Activated naive CD4-positive, alpha-beta T cell treated with anti-CD3 and anti-CD28 coated beads for 36 hours (primary cell): ENCODE results near the gene CAPN14. TPM values are rescaled to one million over a fixed set of nuclear protein-coding genes. Genes with fewer than 3 reads are reported as not detected.

ENCODE experiments used
- CTCF ChIA-PET: fragments of 350-600 bp; sonication (Branson Sonifier 250); formaldehyde crosslinking; loops from one replicate; lab custom pipeline; 2021; ENCODE audit warnings: antibody characterized with exemption; lab: Charles Lee
- DNase-seq: peaks from one replicate; pipeline ENCODE4 v3.0.0-alpha.2; 2020
- H3K27ac Mint-ChIP-seq: one replicate; pipeline ENCODE4 v1.8.0; 2021; ENCODE audit warnings: mild to moderate bottlenecking, mixed read lengths
- H3K27me3 Mint-ChIP-seq: one replicate; pipeline ENCODE4 v1.8.0; 2021; ENCODE audit warnings: low read depth, mixed read lengths
- H3K36me3 Mint-ChIP-seq: one replicate; pipeline ENCODE4 v1.8.0; 2021; ENCODE audit warnings: low read depth, mixed read lengths
- H3K4me1 Mint-ChIP-seq: one replicate; pipeline ENCODE4 v1.8.0; 2021; ENCODE audit warnings: low read depth, mixed read lengths
- H3K4me3 Mint-ChIP-seq: one replicate; pipeline ENCODE4 v1.8.0; 2021; ENCODE audit warnings: mild to moderate bottlenecking, moderate library complexity, mixed read lengths
- H3K9me3 Mint-ChIP-seq: one replicate; pipeline ENCODE4 v1.8.0; 2021; ENCODE audit warnings: mixed read lengths
- intact Hi-C: fragments of 100-400 bp; cut with micrococcal nuclease; formaldehyde crosslinking; loops from one replicate; pipeline ENCODE4 v1.15.1; 2023
- total RNA-seq, 2 experiments: library from RNA; stranded (reverse); gene quantifications; one replicate each; pipeline ENCODE4 v1.2.3, GENCODE V29; 2021

The CAPN14 gene
- total RNA-seq, 2 experiments from 2014 or later = 1.1 TPM

DNA sequence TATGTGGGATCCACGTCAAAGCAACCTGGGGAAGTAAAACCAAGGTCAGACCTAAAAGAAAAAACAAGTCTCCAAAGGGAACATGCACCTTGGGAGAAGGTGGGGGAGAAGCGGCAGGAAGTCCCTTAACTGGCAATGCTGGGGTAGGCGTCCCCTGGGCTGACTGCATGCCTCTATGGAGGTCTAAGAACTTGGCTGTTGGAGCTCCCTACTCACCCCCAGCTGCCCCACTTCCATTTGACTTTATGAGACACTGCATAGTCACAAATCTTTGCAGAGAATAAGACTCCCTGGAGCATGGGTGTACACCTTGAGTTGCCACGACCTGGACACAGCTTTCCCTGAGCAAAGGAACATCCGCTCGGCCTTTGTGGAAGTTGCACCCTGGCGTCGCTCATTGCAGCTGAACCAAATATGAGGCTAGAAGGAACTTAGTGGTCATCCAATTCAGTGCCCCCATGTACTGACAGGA lies 2.8 kb downstream of the CAPN14 start:
- Mint-ChIP-seq H3K9me3 (no peaks in the 10 kb centered on the region), H3K27me3 (peaks cover under 1% of the 10 kb centered on the region), H3K4me3 (no peak overlapping the region), H3K4me1 (peaks cover 15% of the 10 kb centered on the region), H3K36me3 (no peaks in the 10 kb centered on the region), H3K27ac (no peak overlapping the region)
- no peak for DNase-seq
- CTCF ChIA-PET = no interaction called here
- intact Hi-C loops = no loop called here

DNA sequence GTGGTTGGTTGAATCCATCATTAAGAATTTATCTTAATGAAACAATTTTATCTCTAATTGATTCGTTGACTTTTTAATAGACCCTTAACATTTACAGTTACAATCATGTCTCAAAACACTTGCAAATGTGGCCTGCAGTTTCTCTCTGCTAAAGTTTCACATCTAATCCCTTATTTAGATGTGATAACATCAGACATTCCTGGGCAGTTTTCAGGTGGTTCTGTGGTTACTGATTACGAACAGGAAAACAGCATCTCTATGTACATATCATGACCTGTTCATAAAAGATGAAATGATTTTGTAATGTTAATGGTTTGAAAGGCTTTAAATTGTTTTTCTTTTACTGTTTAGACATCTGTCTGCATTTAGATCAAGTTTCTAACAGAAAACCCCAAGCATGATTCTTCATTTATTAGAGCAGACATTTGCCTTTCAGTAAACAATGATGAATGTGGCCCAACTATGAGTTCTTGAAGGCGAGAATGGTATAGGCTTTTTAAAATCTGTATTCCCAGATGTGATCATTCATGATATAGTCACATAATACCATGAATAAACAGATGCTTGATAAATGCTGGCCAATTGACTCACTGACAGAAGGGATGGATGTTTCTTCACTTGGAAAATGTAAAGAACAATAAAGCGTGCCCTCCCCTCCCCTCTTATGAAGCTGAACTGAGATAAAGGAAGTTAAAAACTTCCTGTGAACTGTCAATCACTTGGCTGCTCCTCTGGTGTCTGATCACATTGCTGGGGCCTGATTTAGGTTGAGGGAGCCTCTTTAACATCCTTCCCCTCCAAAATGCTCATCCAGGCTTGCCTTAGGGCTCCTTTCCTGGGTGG lies 3.5 kb downstream of the CAPN14 start:
- Mint-ChIP-seq H3K27me3 (no peaks in the 10 kb centered on the region), H3K9me3 (no peaks in the 10 kb centered on the region), H3K4me3 (no peak overlapping the region), H3K27ac (no peak overlapping the region), H3K4me1 (peaks cover 15% of the 10 kb centered on the region), H3K36me3 (no peaks in the 10 kb centered on the region)
- CTCF ChIA-PET = no interaction called here
- no peak for DNase-seq
- intact Hi-C loops = no loop called here

DNA sequence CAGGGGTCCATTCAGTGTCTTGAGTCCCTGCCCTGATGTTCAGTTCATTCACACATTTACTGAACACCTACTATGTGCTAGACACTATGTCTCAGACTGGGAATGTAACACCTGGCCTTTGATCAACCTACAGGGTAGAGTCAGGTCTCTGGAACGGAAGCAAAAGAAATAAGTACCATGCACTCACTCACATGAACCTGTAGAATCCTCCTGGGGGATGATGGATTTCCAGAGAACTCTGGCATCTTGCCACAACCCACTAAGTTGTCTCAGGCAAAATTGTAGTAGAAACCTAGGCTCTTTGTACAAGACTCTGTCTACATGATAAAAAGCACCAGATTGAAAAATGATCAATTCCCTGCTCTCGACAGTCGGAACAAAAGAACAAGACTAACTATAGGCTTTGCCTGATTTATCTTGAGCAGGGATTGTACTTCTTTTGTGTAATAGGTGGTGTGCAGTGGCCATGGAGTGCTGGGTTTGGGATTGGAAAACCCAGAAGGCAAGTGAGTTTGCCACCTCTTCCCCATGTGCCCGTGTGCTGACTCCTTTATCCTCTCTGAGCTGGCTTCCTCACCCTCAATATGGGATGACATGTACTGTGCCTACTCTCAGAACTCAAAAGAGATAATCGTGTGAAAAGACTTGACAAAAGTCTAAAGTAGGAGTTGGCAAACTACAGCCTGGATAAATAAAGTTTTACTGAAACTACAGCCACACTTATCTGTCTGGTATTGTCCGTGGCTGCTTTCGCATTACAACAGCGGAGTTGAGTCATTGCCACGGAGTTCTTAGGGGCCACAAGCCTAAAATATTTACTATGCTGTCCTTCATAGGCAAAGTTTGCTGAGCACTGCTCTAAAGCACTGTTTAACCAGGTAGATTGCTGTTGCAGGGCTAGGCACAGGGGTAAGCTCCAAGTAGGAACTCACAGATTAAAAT lies 4.4 kb downstream of the CAPN14 start:
- Mint-ChIP-seq H3K27ac (no peak overlapping the region), H3K9me3 (no peaks in the 10 kb centered on the region), H3K27me3 (no peaks in the 10 kb centered on the region), H3K4me1 (peaks cover 14% of the 10 kb centered on the region), H3K4me3 (no peak overlapping the region), H3K36me3 (no peaks in the 10 kb centered on the region)
- intact Hi-C loops = no loop called here
- no peak for DNase-seq
- CTCF ChIA-PET = no interaction called here

DNA sequence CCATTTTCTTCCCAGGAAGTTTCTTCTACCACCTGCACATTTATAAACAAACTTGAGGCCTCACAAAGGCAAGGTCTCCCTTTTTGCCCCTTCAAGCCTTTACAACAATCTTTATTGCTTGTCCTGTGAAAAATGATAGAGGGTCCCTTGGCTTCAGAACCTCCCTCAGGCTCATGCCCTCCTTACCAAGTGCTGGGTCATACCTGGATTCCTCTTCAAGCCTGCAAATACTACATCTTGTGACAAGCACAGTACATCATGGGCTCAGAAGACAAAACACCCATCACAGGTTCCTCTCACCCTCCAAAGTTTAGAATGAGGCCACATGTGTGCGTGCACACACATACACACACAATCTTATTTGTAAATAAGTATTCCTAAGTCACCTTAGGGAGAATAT lies 9.1 kb downstream of the CAPN14 start:
- H3K27me3 Mint-ChIP-seq = no peaks in the 10 kb centered on the region
- intact Hi-C loops = no loop called here
- H3K27ac Mint-ChIP-seq = no peak overlapping the region
- no peaks in the 10 kb centered on the region for H3K4me1 Mint-ChIP-seq
- CTCF ChIA-PET = no interaction called here
- H3K9me3 Mint-ChIP-seq = no peaks in the 10 kb centered on the region
- H3K36me3 Mint-ChIP-seq = no peaks in the 10 kb centered on the region
- H3K4me3 Mint-ChIP-seq = no peak overlapping the region
- no peak for DNase-seq

DNA sequence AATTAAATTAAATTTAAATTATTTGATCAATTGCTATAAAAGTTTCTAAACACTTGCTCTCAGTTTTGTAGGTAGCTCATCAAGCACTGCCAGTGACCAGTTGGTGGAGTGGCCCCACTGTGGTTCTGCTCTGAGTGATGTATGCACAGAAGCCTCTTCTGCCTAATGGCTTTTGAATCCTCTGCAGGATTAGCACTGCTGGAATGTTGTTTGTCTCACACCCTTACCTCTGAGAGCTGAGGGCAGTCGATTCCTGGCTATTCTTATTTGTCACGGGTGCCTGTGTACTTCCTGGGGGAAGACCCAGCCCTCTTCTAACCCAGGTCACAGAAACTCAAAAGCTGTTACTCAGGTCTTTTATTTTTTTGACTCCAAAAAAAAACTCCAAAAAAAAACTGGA lies 9.5 kb downstream of the CAPN14 start:
- H3K9me3 Mint-ChIP-seq = no peaks in the 10 kb centered on the region
- intact Hi-C loops = no loop called here
- no peak for DNase-seq
- H3K27me3 Mint-ChIP-seq = no peaks in the 10 kb centered on the region
- H3K36me3 Mint-ChIP-seq = no peaks in the 10 kb centered on the region
- no peak overlapping the region for H3K27ac Mint-ChIP-seq
- no peaks in the 10 kb centered on the region for H3K4me1 Mint-ChIP-seq
- H3K4me3 Mint-ChIP-seq = no peak overlapping the region
- CTCF ChIA-PET = no interaction called here

DNA sequence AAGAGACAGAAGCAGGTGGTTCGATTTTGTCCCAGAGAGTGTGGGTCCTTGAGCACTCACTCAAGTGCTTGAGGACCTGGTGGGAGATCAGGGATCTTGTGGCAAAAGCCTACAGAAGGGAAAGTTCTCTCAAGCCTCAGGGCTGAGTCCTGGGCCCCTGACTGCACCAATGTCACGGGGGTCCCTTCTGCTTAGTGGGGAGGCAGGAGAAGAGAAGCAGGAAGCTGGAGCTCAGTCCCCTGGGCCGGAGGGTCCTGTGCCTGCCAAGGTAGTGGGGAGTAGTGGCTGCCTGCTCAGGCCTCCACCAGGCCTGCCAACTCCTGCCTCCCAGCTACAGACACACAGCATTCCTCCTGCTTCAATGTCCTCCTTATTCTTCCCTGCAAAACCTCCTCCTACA lies 11.7 kb downstream of the CAPN14 start:
- H3K27ac Mint-ChIP-seq = no peak overlapping the region
- intact Hi-C loops = no loop called here
- H3K4me1 Mint-ChIP-seq = no peaks in the 10 kb centered on the region
- no peaks in the 10 kb centered on the region for H3K9me3 Mint-ChIP-seq
- CTCF ChIA-PET = no interaction called here
- no peaks in the 10 kb centered on the region for H3K36me3 Mint-ChIP-seq
- no peaks in the 10 kb centered on the region for H3K27me3 Mint-ChIP-seq
- DNase-seq = no peak
- no peak overlapping the region for H3K4me3 Mint-ChIP-seq

DNA sequence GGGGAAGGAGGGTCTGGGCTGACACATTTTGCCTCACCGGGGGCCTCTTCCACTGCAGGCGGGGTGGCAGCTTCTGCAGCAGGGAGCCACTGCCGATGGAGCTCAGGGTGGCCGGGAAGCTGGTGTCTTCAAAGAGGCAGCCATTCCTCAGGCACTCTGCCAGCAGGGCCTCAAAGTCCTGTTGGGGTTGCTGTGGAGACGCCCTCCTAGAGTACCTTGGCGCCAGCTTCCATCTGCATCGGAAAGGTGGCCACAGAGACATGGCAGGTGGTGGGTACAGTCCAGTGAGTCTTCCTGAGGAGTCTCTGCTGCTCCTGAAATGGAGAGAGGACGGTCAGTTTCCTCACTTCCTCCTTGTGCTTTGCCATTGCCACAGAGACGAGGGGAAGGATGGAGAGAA lies 12.1 kb downstream of the CAPN14 start:
- no peak overlapping the region for H3K27ac Mint-ChIP-seq
- no peaks in the 10 kb centered on the region for H3K27me3 Mint-ChIP-seq
- no peaks in the 10 kb centered on the region for H3K9me3 Mint-ChIP-seq
- no peak overlapping the region for H3K4me3 Mint-ChIP-seq
- CTCF ChIA-PET = no interaction called here
- no peaks in the 10 kb centered on the region for H3K36me3 Mint-ChIP-seq
- H3K4me1 Mint-ChIP-seq = no peaks in the 10 kb centered on the region
- intact Hi-C loops = no loop called here
- DNase-seq = no peak

DNA sequence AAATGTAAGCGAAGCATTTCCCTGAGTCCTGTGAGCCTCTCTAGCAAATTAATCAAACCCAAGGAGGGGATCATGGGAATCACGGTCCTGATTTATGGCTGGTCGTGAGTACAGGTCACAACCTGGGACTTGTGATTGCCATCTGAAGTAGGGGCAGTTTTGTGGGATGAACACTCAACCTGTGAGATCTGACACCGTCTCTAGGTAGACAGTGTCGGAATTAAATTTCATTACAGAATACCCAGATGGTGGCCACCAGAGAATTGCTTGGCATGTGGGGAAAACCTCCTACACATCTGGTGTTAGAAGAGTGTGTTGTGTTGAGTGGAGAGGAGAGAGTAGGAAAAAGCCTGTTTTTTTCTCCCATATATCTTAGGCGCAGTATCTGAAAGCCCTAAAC lies 12.5 kb downstream of the CAPN14 start:
- Mint-ChIP-seq H3K36me3 (no peaks in the 10 kb centered on the region), H3K27ac (no peak overlapping the region), H3K27me3 (no peaks in the 10 kb centered on the region), H3K4me1 (no peaks in the 10 kb centered on the region), H3K4me3 (no peak overlapping the region), H3K9me3 (no peaks in the 10 kb centered on the region)
- intact Hi-C loops = no loop called here
- CTCF ChIA-PET = no interaction called here
- DNase-seq = no peak

DNA sequence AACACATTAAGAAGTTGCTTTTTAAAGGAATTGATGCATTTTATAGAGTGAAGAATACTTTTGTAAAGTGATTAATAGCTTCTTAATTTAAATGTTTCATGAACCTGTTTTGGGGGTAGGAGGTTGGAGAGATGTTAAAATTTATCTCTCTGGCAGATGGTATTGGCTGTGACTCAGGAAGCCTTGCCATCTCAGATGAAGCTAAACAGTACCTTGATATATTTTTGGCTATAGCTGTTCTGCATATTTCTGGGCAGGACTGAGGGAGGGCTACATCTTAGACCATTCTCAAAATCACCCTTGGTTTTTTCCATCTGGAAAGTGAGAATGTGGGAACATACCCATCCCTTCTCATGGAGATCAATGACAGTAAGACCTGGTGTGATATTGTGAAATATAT lies 13.4 kb downstream of the CAPN14 start:
- intact Hi-C loops = no loop called here
- no peak overlapping the region for H3K27ac Mint-ChIP-seq
- no peaks in the 10 kb centered on the region for H3K36me3 Mint-ChIP-seq
- H3K4me1 Mint-ChIP-seq = no peaks in the 10 kb centered on the region
- no peaks in the 10 kb centered on the region for H3K9me3 Mint-ChIP-seq
- CTCF ChIA-PET = no interaction called here
- no peaks in the 10 kb centered on the region for H3K27me3 Mint-ChIP-seq
- H3K4me3 Mint-ChIP-seq = no peak overlapping the region
- no peak for DNase-seq

DNA sequence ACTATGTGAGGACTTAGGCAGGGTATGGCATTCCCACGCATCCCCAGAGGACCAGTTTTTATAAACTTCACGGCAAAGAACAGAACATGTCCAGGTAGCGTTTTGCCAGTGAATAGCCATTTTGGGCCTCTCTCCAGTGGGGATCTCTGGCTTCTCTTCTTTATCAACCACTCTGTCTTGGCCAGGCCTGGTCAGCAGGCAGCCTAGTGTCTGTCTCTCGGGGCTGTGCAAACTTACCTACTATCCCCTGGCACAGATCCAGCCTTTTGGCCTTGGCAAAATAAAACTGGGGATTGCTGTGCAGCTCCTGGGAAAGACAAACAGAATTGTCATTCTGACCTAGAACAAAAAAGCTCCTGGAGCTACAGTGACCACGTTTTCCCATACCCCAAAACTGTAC lies 14.5 kb downstream of the CAPN14 start:
- no peak overlapping the region for H3K27ac Mint-ChIP-seq
- CTCF ChIA-PET = no interaction called here
- H3K4me1 Mint-ChIP-seq = no peaks in the 10 kb centered on the region
- no peaks in the 10 kb centered on the region for H3K36me3 Mint-ChIP-seq
- H3K27me3 Mint-ChIP-seq = no peaks in the 10 kb centered on the region
- no peak overlapping the region for H3K4me3 Mint-ChIP-seq
- DNase-seq = no peak
- no peaks in the 10 kb centered on the region for H3K9me3 Mint-ChIP-seq
- intact Hi-C loops = no loop called here

DNA sequence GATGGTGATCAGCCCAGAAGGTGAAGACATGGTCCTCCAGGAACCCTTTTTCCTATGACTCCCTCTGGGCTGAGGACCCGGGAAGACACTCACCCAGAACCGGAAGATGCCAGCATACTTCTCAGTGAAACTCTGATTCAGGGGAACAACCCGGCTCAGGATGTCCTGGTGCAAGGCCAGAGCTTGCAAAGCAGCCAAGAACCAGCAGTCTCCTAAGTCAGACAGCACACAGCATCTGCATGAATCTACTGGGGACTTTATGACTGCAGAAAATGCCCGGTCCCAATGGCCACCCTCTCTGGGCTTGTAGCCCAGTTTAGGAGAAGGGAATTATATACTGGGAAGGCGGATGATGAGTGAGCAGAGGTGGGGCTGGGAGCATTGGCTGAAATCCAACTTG lies 15.3 kb downstream of the CAPN14 start:
- DNase-seq = no peak
- Mint-ChIP-seq H3K4me1 (no peaks in the 10 kb centered on the region), H3K4me3 (no peak overlapping the region), H3K36me3 (no peaks in the 10 kb centered on the region), H3K9me3 (no peaks in the 10 kb centered on the region), H3K27me3 (no peaks in the 10 kb centered on the region), H3K27ac (no peak overlapping the region)
- CTCF ChIA-PET = no interaction called here
- intact Hi-C loops = no loop called here

DNA sequence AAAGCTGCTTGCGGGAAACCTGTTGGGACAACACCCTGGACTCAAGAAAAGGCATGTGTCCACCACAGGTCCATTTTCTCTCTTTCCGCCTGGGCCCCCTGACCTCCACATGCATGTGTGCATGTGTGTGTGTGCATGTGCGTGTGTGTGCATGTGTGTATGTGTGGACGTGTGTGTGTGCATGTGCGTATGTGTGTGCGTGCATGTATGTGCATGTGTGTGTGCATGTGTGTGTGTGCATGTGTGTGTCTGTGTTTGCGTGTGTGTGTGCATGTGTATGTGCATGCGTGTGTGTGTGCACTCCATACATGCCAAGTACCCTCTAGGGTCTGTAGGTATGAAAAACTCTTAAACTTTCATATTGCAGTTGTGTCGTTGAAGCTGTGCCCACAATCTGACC lies 16.3 kb downstream of the CAPN14 start:
- no peak for DNase-seq

More for the DNA sequence above, 16.3 kb downstream of the CAPN14 start:
- Mint-ChIP-seq H3K27me3 (no peaks in the 10 kb centered on the region), H3K4me3 (no peak overlapping the region), H3K9me3 (no peaks in the 10 kb centered on the region), H3K36me3 (no peaks in the 10 kb centered on the region), H3K4me1 (no peaks in the 10 kb centered on the region), H3K27ac (no peak overlapping the region)
- intact Hi-C loops = no loop called here
- CTCF ChIA-PET = interaction anchor here (0.8 kb wide), 1 partner anchor 31 kb away, joined by 4 read pairs; no protein-coding TSS in a partner anchor
